IPS DF 4.7 (cell line): ENCODE results near the gene ANKRD6.

ENCODE experiments used
- DNase-seq: peaks from one replicate; pipeline ENCODE4 v3.0.0-alpha.2; 2013; ENCODE audit warnings: low spot score; ENCODE audit errors: extremely low read depth

The ANKRD6 gene

DNA sequence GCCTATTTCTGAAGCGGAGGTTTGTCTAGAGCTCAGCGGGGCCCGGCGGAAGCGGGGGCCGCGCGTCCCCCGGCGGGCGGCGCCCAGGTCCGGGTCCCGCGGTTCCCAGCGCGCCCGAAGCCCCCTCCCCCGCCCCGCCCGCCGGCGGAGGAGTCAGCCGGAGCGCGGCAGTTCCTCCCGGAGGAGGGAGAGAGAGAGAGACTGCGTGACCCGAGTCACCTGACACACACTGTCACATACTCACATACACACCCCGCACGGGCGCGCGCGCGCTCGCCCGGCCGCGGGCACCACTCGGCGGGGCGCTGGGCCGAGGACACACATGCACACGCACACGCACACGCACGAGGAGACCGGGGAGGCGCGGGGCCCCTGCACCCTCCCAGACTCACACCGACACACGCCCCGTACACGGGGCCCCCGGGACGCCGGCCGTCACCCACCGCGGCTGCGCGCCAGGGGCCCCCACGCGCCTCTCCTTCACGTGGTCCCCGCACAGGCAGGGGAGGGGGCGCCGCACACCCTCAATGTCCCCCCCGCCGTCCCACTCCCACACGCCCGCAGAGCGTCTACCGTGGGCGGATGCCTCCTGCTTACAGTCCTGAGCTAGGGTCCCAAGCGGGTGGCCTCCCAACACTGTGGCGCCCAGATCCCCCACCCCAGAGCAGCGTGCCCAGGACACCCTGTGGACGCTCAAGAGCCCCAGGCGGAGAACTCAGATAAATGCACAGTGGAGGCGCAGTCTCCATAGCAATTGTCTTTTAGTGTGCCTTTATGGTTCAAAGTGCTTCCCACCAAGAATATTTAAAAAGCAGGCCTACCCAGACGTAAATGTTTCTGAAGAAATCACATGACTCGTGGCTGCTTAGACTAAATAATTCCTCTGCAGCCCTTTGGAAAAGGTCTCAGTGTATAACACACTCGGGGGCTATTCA is 20.6 kb upstream of the ANKRD6 start, which contains the start of gene RRAGD:
RRAGD (minus strand) TSS at position 203 of the 935 bp plus-strand sequence. CDS start 280 bp downstream, outside the sequence.
- DNase-seq: no peak

DNA sequence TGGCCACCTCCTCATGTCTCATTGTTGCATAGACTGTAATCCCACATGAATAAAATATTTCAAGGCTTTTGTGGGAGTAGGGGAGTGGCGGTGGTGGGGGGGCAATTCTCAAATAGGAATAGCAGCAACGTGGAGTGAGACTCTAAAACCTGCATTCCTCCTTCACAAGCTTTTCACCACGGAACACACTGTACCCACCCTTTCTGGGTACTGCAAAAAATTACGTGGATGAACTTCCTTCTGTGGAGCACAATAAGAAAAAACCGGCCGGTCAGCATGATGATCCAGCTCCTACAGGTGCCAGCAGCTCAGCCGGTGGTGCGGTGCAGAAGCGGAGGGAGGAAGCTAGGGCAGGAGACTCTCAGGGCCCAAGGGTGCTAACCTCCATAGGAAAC is 19.9 kb upstream of the ANKRD6 start:
- DNase-seq: no peak

DNA sequence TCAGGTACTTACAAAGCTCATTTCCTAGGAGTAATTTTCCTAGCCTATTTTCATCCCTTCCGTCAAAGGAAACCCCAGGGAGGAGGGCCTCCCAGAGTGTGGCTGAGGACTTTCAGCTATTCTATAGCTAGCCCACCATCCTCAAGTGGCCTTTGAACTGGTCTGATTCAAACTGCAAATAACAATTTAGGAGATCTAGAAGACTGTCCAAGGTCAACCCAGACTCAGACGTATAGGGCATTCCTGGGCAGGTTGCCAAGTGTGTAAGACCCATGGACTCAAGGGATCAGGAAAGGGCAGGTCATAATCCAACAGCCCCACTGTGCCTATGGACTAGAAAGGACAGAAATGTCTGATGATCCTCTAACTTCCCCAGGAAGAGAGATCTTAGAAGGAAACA is 18.7 kb upstream of the ANKRD6 start:
- DNase-seq: no peak

DNA sequence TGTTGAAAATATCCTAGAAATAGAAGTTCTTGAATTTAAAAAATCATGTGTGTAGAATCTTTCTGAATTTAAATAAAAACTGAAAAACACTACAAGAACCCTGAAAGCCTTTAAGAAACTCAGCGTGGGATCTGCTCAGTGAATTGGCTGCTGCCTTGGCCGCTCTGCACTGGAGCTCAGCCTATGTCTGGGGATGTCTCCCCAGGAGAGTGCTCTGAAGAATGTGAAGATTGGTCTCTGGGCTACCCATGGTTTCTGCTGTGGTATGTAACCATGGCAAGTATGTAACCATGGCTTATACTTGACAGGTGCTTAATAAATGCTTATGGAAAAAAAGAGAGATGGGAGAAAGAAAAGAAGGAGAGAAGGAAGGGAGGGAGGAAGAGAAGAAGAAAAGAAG is 17.8 kb upstream of the ANKRD6 start:
- no peak for DNase-seq

DNA sequence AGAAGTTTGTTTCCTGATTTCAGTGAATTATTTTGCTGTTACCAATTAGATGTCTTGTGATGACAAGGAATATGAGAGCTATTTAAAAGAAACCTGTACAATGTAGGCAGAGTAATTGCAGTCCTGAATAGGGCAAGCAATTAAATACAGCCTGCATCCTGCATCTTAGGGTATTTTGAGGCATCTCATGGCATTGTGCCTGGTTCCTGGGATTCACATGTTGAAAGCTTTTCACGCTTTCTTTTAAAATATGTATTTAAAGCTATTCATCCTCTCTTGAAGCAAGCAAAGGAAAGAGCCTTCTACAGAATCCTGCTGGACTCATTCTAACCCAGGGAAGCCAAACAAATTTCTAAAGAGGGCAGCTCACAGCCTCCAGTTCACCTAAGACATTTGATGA is 16.2 kb upstream of the ANKRD6 start:
- no peak for DNase-seq

DNA sequence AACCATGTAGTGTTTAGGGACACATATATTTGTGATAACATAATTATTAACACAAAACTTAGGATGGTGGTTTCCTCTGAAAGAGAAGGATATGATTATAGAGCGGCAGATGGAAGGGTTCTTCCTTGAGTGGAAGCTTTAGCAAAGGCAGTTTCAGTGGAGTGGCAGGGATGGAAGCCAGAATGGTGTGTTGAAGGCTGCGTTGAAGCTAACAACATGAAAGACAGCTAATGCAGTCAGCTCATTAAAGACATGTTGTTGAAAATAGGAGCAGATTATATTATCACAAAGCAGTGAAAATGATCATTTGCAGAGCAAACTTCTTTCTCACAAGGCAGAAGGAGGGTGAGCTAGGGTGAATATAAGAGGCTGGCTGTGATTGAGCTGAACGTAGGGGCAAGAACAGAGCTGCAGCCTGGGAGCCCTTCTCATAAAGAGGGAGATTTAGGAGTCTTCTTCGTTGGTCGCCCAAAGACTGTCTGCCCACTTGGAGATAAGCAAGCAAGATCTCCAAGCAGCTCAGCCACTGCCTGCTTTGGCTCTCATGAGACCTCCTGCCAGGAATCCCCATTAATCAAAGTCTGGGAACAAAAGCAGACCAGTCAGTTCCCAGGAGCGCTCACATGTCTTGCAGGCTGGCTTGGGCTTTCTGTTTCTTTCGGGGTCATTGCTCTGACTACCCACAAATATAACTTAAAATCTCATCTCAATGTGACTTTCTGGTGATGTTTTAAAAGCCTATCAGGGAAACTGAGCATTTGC is 2.6 kb upstream of the ANKRD6 start:
- DNase-seq: no peak

DNA sequence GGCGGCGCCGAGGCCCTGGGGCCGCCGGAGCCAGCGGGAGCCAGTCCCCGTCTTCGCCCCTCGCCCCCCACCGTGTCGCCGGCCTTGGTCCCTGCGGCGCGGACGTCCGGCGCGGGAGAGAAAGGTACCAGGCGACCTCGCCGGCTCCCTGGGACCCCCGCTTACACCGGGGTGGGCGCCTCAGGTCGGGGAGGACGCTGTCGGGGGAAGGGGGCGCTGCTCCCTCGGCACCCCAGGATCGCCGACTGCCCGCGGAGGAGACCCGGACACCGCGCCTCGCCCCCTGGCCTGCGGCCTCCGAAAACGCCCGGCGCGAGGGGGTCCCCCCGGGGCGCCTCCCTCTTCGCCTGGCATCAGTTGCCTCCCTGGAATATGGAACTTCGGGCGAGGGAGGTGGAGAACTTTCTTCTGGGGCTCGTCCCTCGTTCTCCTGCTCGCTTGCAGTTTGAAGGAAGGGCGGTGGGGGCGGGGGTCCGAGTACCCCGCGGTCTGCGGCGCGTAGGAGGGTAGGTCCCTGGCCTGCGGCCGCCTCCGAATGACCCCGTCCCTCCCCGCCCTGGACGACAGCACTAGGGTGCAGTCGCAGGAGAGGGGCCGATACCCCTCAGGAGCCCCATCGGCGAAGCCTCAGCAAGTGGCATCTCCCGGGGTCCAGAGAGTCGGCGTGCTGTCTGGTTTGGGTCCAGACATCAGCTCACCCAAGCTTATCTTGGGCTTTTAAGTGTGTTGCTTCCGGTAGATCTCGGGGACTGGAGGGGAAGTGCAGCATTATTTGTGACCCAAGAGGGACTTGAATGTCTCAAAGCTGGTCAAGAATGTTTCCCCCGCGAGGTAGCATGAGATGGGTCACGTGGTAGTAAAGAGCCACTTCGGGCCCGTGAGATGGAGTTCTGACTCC is 549 bp downstream of the ANKRD6 start:
- no peak for DNase-seq

DNA sequence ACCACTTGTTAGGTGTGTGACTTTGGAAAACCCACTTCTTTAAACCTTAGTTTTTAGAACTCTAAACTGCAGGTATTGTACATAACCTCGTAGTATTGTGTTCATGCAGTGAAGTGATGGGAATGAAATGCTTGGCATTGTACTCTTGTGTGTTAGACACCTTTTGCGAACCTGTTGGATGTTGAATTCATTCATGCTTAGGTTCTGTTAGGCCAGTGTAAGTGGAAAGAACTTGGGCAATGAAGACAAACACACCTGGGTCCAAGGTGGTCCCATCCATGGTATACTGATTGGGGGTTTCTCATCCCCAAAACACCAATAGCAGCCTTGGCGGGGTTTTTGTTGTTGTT is 1.2 kb downstream of the ANKRD6 start:
- DNase-seq: no peak

DNA sequence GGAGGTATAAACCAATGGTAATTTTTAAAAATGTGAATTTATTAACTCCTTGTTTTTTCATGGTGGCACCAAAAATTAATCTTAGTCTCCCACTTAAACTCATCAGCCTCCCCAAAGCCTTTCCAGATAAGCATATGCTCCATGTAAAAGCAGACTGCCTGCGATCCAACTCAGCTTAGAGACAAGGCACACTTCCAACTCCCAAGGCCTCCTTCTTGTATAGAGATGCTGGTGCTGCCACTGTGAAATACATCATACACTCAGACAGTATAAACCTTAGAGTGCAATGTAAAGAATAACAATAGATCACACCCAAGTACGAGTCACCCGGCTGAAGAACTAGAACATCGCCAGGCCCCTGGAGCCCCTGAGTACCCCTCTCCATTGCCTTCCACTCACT is 2.0 kb downstream of the ANKRD6 start:
- no peak for DNase-seq

DNA sequence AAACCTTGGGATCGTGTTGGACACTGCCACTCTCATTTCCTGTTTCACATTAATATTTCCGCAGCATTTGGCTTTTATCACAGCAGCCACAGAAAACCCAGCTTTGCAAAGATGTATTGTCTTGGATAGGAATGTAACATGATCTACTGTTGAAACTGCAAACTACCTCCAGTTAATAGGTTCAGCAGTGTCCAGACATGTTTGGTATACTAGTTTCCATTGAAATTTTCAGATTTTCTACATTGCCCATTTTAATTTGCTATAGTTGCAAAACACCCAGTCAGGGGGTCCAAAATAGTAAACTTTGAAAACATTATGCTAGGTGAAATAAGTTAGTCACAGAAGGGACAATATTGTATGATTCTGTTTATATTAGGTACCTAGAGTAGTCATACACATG is 3.3 kb downstream of the ANKRD6 start:
- DNase-seq: no peak

DNA sequence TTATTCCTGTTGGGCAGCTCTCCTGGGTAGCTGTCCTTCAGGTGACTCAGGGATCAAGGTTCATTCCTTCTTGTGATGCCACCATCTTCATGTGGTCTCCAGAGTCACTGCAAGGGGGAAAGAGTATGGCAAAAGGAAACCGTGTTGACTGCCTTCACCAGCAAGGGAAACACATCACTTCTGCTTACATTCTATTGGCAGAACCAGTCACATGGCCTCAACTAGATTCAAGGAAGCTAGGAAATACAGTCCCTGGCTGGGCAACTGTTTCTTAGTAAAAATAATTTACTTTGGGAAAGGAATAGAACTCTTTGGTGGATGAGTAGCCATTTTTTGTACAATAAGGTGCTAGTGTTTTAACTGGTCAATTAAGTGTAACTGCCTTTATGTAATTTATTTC is 5.3 kb downstream of the ANKRD6 start:
- no peak for DNase-seq

DNA sequence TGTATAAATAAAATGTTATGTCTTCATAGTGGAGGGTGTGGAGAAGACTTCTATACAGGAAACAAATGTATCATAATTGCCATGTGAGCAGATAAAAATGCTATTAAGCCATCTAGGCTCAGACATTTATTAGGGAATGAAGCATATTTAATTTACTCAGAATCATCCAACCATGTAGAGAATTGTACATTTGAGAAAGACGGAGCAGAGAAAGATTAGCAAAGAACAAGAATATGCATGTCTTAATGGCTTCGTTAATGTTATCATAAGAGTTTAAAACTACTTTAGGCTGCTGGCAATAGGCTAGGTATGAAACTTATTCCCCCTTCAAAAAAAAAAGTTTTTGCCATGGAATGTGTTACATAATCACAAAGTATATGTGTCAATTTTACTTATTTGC is 6.1 kb downstream of the ANKRD6 start:
- no peak for DNase-seq

DNA sequence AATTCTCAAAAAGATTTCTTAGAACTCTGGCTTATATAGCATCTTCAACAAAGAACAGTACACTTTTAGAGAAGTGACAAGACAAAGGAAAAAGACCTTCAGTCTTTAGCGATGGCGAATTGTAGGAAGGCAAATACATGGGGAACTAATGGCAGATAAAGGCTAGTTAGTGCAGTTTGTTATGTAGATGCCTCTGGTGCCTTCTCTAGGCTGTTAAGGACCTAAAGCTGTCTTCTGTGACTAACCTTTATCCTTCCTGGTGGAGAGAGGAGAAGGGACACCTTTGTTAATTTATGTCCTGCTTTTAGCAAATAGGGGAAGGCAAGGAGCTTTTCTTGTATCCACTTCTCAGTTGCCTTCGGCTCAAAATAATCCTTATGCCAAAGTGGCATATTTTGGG is 7.2 kb downstream of the ANKRD6 start:
- no peak for DNase-seq

DNA sequence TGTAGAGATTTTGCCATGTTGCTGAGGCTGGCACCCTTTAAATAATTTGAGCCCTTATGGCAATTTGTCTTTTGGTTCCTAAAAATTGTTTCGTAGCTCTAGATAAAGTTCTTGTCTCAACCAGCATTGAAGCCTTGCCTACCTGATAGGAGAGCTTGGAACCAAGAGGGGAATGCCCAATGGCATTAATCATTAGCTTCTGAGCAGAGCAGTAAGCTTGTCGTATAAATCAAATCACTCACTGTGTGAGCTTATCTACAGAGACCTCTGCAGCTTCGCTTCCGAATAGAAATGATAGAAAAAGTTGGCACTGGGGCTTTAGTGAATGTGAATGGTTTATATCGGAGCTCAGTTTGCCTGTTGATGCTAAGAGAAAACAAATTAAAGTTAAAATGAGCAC is 10.7 kb downstream of the ANKRD6 start:
- DNase-seq: no peak

DNA sequence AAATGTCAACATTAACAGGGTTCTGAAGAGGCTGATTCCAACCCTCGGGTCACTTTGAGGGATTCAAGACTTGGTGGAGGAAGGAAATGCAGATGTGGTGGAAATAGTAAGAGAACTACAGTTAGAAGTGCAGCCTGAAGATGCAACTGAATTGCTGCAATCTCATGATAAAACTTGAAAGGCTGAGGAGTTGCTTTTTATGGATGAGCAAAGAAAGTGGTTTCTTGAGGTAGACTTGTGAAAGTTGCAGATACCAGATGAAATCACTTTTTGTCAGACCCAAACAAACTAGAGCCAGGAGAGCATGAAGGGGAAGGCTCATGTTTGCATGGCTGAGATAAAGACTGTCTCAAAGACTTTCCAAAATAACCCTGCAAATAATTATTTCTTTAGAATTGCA is 16.2 kb downstream of the ANKRD6 start:
- DNase-seq: no peak

DNA sequence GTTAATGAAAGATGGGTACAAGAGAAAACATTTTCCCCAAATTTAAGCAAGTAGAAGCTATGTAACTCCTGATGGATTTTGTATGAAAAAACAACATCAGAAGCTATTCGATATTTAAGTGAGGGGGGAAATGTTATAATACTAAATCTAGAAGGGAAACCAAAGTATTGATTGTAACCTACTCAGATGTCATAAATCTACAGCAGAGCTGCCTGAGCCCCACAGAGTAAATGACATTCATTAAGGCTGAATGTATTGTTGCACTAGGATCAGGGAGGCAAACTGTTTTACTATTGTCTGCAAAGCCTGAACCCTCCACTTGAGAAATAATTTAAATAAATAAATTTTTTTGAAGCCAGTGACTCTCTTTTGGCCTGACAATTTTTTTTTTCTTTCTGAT is 19.3 kb downstream of the ANKRD6 start:
- DNase-seq: no peak

DNA sequence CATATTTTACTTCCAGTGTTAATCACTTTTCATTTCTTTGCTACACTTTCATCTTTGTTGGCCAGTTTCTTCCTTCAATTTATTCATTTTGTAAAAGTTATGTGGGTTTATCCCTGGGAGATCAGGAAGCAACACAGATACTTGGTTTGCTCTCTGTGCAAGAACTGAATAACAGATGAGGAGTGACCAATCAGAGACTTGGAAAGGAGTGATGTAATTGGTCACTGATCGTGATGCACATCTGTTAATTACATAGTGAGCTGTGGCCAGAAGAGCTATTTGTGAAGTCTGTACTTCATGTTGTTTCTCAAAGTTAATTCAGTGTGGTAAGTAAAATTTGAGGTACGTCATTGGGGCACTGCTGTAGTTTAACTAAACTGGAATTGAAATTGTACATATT is 21.3 kb downstream of the ANKRD6 start:
- no peak for DNase-seq

DNA sequence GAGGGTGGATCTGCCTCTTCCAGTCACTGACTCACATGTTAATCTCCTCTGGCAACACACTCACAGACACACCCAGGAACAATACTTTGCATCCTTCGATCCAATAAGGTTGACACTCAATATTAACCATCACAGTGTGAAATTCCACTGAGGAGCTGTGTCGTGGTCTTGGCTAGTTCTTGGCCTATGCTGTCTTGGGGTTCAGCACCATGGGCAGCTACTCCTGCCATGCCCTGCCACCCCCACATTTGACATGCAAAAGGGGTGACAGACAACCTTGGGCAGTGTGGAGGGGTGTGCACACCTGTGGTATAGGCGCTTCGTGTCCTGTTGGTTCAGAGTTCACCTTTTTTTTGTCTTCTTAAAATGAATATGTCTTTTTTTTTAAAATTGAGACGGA is 25.8 kb downstream of the ANKRD6 start:
- DNase-seq: no peak

DNA sequence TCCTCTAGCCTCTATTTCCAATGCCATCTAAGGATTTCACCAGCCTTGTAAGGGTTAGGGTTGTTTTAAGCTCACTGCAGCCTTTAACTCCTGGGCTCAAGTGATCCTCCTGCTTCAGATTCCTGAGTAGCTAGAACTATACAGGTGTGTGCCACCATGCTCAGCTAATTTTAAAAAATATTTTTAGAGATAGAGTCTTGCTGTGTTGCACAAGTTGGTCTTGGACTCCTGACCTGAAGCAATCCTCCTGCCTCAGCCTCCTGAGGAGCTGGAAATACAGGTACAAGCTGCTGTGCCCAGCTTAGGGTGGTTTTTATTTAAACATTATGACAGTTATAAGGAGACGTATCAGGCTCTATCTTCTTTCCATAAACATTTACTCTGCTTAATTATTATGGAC is 26.5 kb downstream of the ANKRD6 start:
- DNase-seq: no peak

DNA sequence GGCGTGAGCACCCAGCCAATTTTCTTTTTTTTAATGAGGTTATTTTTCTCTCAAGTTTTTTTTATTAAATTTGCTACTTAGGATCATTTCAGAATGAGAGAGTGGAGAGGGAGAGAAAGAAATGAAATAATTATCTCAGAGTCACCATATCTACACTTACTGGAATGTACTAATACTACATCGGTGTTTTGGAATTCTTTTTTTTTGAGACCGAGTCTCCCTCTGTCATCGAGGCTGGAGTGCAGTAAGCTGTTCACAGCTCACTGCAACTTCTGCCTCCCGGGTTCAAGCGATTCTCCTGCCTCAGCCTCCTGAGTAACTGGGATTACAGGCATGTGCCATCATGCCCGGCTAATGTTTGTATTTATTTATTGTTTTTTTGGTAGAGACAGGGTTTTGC is 27.8 kb downstream of the ANKRD6 start:
- DNase-seq: no peak

DNA sequence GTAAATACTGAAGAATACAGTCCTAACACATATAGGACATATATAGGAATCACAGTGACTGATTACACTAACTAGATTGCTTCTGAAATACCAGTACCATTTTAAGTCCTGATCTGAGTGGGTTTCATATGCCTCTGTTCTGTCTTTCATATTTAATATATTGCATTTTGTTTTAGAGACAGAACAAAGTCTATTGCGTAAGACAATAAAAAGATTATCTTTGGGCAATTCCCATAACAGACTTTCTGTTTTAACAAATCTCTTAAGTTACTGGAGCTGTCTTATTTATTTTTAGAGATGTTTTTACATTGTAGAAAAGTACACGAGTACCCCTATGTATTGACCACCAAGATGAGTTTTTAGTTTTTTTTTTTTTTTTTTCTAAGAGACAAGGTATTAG is 29.6 kb downstream of the ANKRD6 start:
- DNase-seq: no peak

DNA sequence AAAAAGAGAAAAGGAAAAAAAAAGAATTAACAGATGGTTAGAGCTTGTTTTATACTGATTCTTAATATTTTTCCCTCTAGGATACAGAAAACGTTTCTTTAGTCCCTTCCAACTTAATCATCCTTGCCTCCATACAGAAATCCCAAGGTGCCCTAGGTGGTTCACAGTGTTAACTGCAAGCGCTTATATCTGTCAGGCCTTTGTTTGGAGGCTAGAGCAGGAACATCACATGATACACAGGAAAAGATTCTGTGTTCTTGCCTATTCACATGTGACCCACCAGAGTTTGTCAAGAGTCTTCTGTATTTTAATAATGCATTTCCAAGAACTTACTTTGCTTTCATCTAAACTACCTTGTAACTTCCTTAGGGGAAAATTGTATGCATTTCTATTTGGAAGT is 31.3 kb downstream of the ANKRD6 start:
- DNase-seq: no peak
